AG04450 (cell line): ENCODE data around the gene UCP3. TPM values are rescaled to one million over a fixed set of nuclear protein-coding genes. Genes with fewer than 3 reads are reported as not detected.

ENCODE experiments used
- CTCF ChIA-PET: fragments of 300-600, 350-600 bp; formaldehyde crosslinking; extraction: SDS; loops from one replicate; lab custom pipeline; 2022; ENCODE audit warnings: antibody characterized with exemption, inconsistent platforms; lab: Charles Lee
- POLR2A ChIA-PET: fragments of 350-600 bp; formaldehyde crosslinking; extraction: SDS; loops from one replicate; lab custom pipeline; 2021; ENCODE audit warnings: antibody characterized with exemption, inconsistent platforms; lab: Yijun Ruan, JAX
- DNase-seq: peaks from one replicate; pipeline ENCODE4 v3.0.0-alpha.2; 2011; ENCODE audit warnings: low read depth, low spot score
- H3K27ac ChIP-seq: one replicate; pipeline ENCODE4 v1.5.1; 2012; ENCODE audit warnings: low read depth, low read length, control low read depth
- H3K27me3 ChIP-seq: one replicate; pipeline ENCODE4 v1.6.0; 2012; ENCODE audit warnings: low read length; ENCODE audit not compliant: control insufficient read depth, insufficient read depth
- H3K4me3 ChIP-seq: 2 replicates; pipeline ENCODE4 v1.5.1; 2011; ENCODE audit warnings: mild to moderate bottlenecking, low read depth, low read length, control low read depth
- H3K9me3 ChIP-seq: 2 replicates; pipeline ENCODE4 v1.5.1; 2012; ENCODE audit warnings: low read length; ENCODE audit not compliant: control insufficient read depth, insufficient read depth
- CTCF ChIP-seq: IDR thresholded peaks from 2 replicates; pipeline ENCODE4 v1.5.1; 2011; ENCODE audit warnings: low read depth, low read length, control low read depth, inconsistent platforms
- polyA plus RNA-seq: library from polyadenylated mRNA; depleted of rRNA; stranded (reverse); fragments of >200 nt; gene quantifications from 2 replicates; pipeline ENCODE4 v1.2.3, GENCODE V29; 2011

Gene UCP3
- polyA plus RNA-seq, 1 experiment, result 0.41 TPM

DNA sequence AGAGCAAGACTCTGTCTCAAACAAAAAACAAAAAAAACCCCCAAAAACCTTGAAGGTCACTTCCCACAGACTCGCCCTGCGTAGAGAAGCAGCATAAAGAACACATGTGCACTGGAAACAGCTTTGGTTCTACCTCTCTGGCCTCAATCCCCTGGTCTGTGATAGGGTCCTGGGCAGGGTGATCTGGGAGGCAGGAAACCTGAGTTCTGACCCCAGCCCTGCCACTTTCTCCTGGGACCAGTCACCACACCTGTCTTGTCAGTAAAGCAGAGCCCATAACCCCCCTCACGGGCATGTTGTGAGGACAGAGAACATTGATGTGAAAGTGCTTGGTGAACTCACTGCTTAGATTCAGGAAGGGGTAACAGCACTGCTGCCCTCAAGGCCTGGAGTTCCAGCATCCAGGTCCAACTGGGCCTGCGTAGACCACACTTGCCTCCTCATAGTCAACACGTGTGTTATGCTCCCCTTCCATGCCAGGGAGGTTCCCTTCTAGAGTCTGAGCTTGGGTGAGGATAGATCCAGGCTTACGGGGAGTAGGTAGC is 37.6 kb downstream of the UCP3 start:
- ChIA-PET CTCF (no interaction called here), POLR2A (no interaction called here)
- H3K27me3 ChIP-seq, result peaks cover under 1% of the 10 kb centered on the region
- no peaks in the 10 kb centered on the region; the same call in 1 of the 2 replicates for H3K9me3 ChIP-seq
- H3K27ac ChIP-seq, result no peak overlapping the region
- TF ChIP-seq CTCF, result no peak
- no peak for DNase-seq
- no peak overlapping the region for H3K4me3 ChIP-seq

GRCh38 chr11:73969991-73970800 is 38.7 kb downstream of the UCP3 start:
- ChIA-PET POLR2A (no interaction called here), CTCF (no interaction called here)

DNA sequence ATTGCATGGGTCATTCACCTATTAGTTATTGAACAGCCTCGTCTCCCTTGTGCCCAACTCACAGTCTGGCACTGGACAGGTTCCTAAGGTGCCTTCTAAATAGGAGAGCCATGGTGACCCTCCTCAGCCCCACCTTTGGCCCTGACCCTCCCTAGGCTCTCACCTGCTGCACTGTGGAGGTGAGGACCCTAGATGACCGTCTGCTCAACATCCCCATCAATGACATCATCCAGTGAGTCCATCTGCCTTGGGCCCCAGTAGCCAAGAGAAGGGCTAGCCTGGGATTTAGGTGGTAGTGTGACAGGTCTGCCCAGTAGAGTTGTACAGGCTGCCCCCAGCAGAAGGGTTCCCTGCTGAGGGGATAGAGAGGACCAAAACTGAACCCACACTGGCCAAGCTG is 39.8 kb downstream of the UCP3 start:
- H3K4me3 ChIP-seq, result no peak overlapping the region
- ChIA-PET CTCF (no interaction called here), POLR2A (no interaction called here)
- H3K9me3 ChIP-seq, result no peaks in the 10 kb centered on the region; the same call in 1 of the 2 replicates
- H3K27me3 ChIP-seq, result peaks cover 8% of the 10 kb centered on the region
- H3K27ac ChIP-seq, result no peak overlapping the region
- no peak for TF ChIP-seq CTCF
- no peak for DNase-seq

More at GRCh38 chr11:73969991-73970800, 38.7 kb downstream of the UCP3 start:
- no peak for TF ChIP-seq CTCF
- Histone ChIP-seq H3K9me3 (no peaks in the 10 kb centered on the region; the same call in 1 of the 2 replicates), H3K4me3 (no peak overlapping the region), H3K27ac (no peak overlapping the region), H3K27me3 (peaks cover 8% of the 10 kb centered on the region)
- no peak for DNase-seq

DNA sequence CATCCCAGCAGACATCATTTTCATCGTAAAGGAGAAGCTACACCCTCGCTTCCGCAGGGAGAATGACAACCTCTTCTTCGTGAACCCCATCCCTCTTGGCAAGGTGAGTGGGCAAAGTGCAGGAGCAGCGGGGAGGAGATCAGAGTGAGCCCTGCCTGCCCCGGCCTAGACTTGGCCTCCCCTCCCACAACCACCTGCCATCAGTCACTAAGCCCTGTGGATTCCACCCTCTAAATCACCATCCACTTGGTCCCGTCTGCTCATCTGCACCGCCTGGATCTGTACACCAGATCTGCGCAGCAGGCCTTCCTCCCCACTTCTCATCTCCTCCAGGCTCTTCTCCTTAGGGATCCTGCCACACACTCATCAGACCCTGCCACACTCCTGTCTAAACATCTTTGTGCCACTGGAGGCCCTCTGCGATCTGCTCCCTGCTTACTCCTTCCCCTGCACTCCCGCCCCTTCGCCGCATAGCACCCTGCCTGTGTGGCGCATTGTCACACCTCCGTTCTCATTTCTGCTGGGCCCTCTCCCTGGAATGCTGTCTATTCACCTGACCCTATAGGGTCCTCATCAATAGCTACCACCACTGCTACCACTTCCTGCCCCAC is 40.4 kb downstream of the UCP3 start:
- Histone ChIP-seq H3K4me3 (no peak overlapping the region), H3K27me3 (peaks cover 8% of the 10 kb centered on the region), H3K9me3 (no peaks in the 10 kb centered on the region; the same call in 1 of the 2 replicates), H3K27ac (peak overlapping the region; percentile 11)
- CTCF ChIA-PET, result no interaction called here
- POLR2A ChIA-PET, result no interaction called here
- no peak for DNase-seq
- TF ChIP-seq CTCF, result no peak

- ChIA-PET CTCF (no interaction called here), POLR2A (no interaction called here)
- H3K27me3 ChIP-seq, result peaks cover 8% of the 10 kb centered on the region
- DNase-seq, result no peak
- TF ChIP-seq CTCF, result no peak
- no peaks in the 10 kb centered on the region; the same call in 1 of the 2 replicates for H3K9me3 ChIP-seq
- no peak overlapping the region for H3K4me3 ChIP-seq
- no peak overlapping the region for H3K27ac ChIP-seq
Observed at GRCh38 chr11:73965764-73966121, 43.1 kb downstream of the UCP3 start.
